Measurements from ENCODE around the gene YKT6.
"Not testable (repeated sequence)": the region's sequence is repeated elsewhere in the genome, so short reads cannot be mapped to it uniquely, and the experiment has no call there.

The YKT6 gene

GRCh38 chr7:44172803-44173424 is 27.9 kb upstream of the YKT6 start:
- DNase-seq: no peak

GRCh38 chr7:44173911-44174693 is 26.7 kb upstream of the YKT6 start:
- DNase-seq: no peak

DNA sequence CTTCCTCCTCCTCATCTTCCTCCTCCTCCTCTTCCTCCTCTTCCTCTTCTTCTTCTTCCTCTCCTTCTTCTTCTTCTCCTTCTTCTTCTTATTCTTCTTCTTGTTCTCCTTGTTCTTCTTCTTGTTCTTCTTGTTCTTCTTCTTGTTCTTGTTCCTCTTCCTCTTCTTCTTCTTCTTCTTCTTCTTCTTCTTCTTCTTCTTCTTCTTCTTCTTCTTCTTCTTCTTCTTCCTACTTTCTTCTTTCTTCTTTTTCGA is 26.2 kb upstream of the YKT6 start:
- DNase-seq: not testable (repeated sequence)

DNA sequence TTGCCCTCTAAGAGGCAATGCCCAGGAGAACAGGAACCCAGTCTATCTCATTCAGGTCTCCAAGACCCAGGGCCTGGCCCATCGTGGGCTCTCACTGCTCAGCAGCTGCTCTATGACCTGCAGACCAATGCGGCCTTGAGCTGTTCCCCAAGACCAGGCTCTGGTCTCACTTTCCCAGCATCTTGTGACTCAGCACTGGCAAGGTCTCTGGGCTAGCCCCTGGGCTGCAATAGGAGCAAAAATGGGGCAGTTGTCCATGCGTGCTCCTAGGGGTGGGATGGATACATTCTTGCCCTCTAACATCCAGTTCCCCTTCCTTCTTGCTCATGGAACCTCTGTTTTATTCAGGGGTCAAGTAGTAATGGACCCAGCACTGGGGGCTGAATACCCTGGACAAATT is 25.0 kb upstream of the YKT6 start:
- no peak for DNase-seq

- DNase-seq: no peak
Observed at GRCh38 chr7:44176486-44176885, 24.3 kb upstream of the YKT6 start.

- DNase-seq: no peak
Observed at GRCh38 chr7:44177570-44178131, 23.1 kb upstream of the YKT6 start.

- no peak for DNase-seq
Observed at GRCh38 chr7:44180631-44181030, 20.1 kb upstream of the YKT6 start.

- DNase-seq: no peak
Observed at GRCh38 chr7:44182827-44183226, 18.0 kb upstream of the YKT6 start.

- no peak for DNase-seq
Observed at GRCh38 chr7:44183386-44183785, 17.4 kb upstream of the YKT6 start.

GRCh38 chr7:44184206-44184872 is 16.4 kb upstream of the YKT6 start:
- no peak for DNase-seq

GRCh38 chr7:44184873-44185446 is 15.8 kb upstream of the YKT6 start:
- DNase-seq: no peak

- DNase-seq: no peak
Observed at GRCh38 chr7:44185729-44186128, 15.0 kb upstream of the YKT6 start.

GRCh38 chr7:44186736-44187135 is 14.0 kb upstream of the YKT6 start:
- DNase-seq: no peak

DNA sequence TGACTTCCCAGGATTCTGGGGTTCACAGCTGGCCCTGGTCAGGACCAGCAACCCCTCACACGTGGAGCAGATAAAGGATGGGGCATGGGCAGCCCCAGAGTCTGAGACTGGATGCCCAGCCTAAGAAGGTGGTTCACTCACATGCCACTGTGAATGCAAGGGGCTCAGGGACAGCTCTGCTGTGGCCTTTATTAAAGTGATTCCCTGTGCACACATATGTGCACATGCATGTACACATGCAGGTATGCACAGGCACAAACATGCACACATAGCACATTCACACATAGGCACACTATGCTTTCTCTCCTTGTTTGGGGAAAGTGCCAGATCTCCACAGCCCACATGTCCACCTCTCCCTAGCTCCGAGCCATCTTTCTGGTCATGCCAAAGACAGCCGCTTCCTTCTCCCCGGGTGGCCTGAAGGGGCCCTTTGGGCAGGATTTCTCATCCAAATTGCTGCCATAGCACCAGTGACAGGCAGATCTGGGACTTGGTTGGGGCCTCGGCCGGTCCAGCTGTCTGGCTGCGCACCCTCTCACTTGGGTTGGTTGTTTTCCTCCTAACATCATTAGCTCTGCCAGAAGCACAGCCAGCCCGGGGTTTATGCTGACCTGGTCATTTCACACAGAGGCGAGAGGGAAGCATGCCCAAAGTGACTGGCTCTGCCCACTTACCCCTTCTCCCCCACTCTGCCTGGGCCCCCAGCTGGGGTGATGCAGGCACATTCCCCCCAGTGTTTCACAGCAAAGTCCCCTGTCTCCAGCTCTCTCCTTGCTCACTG is 13.0 kb upstream of the YKT6 start:
- no peak for DNase-seq

DNA sequence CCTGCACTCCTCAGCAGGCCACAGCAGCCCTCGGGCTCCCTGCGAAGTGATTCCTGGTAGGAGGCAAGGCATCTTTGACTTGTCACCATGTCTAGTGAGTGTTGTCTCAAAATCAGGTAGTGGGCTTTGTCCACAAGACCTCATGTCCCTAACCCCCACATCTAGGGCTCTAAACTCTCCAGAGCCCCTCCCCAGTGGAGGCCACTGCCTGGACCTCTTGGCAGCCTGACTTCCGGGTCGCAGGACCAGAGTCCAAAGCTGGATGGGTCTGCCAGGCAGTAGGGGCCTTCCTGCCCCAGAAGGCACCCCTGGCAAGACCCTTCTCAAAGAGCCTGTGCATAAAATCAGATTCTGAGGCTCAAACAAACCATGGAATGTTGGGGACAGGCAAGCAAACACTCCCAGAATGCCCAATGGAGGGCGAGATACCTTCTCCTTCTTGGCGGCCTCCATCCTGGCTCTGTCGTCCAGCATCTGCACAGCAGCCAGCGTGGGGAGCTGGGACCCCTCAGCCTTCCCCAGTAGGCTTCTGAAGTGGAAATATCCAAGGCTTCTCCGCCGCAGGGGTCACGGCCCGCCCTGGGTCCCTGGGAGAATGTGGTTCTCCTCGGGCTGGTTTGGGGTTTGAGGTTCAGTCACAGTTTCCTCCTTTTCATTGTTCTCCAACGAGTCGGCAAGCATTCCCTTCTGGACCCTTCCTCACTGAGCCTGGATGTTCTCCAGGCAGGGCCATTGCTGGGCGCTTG is 12.1 kb upstream of the YKT6 start:
- no peak for DNase-seq

GRCh38 chr7:44189286-44189992 is 11.3 kb upstream of the YKT6 start, which contains the start of gene GCK:
GCK (minus strand) TSS chr7:44189439; CDS start chr7:44188953, 486 bp downstream.
- DNase-seq: no peak

DNA sequence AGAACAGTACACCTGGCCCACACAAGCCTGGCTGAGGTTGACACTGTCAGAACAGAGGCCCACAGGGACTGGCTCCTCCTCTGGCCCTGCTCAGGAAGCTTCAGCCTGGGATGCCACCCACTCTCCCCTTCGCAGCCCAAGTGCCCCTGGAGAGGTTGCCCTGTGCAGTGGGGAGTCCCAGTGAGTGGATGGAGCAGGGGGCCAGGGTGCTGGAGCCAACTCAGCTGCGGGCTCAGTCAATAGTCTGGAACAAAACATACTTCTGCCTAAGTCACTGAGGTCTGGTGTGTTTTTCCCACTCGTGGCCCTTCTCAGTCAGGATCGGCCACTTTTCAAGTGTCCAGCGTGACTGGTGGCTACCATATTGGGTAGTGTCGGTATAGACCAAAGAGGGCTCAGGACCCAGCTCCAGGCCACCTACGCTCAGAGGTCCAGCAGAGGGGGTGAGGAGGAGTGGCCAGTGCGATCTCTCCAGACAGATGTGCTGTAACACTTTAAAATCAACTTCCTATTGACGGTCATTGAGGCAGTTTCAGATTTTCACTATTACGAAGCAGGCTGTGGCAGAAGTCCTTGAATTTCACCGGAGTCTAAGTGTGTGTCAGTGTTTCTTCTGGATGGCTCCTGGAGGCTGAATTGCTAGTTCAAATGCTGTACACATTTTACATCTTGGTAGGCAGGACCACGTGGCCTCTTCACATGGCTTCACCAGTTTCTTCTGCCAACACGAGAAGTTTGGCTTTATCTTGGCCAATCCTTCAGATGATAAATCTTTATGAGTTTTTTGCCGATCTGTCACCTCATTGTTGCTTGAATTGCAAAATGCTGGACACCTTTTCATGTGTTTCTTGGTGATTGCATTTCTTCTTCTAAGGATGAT is 10.5 kb upstream of the YKT6 start:
- DNase-seq: no peak

DNA sequence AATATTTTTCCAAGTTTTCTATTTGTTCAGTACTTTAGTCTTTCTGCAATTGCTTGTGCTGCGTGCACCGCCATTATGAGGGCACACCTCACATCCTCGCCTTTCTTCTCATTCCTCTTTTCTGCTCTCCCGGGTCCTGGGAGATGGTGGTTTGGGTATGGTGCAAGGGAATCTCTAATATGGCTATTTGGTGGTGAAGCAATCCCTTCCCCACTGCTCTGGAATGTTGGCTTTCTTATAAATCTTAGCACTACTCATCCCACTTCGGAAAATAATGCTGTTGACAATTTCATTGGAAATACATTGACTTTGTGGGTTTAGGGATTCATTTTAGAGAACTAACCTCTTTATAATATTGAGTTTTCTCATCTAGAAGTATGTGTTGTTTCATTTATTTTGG is 9.6 kb upstream of the YKT6 start:
- DNase-seq: no peak

DNA sequence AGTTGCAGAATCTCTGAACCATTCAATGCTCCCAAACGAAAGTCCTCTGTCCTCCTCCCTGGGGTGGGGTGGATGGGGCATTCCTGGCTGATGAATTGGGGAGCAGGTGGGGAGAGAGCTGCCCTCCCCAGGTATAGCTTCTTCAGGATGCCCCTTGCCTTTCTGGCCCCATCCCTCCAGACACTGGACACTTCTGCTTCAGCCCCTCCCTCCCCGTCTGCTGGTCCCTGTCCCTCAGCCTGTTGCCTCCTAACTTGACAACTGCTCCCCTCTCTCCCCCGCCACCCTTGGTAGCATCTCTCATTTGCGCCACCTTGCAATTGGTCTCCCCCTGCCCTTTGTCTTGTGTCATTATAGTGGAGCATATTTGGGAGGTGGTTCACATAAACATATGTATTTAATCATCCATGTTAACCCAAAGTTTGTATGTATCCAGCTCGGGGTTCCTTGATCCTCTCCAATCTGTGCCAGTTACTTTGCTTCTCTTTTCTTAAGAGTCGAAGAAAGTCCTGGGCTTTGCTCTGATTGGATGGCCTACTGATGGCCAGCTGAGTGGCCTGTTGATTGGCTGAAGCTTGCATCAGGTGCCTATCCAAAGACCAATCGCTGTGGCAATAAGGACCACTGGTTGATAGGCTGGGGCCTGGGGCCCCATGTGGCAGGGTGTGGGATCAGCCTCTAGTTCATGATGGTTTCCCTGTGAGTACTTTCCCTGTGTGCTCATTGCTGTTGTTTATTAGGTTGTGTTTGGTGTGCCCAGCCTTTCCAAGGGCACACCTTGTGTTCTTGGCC is 7.6 kb upstream of the YKT6 start:
- no peak for DNase-seq

DNA sequence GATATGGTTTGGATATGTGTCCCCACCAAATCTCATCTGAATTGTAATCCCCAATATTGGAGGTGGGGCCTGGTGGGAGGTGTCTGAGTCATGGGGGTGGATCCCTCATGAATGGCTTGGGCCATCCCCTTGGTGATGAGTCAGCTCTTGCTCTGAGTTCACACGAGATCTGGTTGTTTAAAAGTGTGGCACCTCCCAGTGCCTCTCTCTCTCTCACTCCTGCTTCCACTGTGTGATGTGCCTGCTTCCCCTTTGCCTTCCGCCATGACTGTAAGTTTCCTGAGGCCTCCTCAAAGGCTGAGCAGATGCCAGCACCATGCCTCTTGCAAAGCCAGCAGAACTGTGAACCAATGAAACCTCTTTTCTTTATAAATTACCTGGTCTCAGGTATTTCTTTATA is 6.7 kb upstream of the YKT6 start:
- no peak for DNase-seq
